Bladder microvascular endothelial cell (primary cell): ENCODE measurements around the gene PRAC1. TPM values are rescaled to one million over a fixed set of nuclear protein-coding genes. Genes with fewer than 3 reads are reported as not detected.

ENCODE experiments used
- total RNA-seq: library from RNA; depleted of rRNA; stranded (reverse); fragments of >200 nt; gene quantifications from 2 replicates; pipeline ENCODE4 v1.2.3, GENCODE V29; 2014

The PRAC1 gene
- total RNA-seq = not detected in 2 replicates

DNA sequence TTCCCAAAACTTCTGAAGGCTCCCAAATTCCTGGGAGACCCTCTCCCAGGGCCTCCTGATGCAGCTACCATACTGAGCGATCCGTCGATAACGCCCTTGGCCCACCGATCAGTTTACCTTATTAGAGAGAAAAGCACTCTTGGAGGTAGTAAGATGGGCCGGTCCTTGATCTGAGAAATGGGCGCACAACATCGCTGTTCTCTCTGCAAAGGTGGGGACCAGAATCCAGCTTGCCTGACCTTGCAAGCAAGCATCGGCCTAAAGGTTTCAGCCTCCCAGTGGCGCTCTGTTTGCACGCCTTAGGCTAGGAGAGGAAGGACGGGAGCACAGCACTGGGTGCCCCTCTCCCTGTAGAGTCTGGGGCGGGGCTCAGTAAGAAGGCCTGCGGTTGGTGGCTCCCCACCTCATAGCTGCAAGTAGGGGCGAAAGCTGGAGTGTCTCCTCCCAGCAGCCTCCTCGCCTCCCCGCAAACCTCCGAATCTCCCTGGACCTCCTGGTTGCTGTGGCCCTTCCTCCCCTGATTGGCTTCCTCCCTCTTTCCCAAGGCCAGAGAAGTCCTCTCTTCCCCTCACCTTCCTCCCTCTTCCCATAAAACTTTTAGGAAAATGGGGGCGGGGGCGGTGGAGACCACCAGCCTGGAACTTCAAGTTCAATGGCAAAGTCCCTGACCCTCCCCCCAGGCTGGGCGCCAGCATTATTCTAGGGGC, at the start of gene PRAC1:
TSS of gene PRAC1 (minus strand) at position 318 of the 707 bp plus-strand sequence. CDS start at position 192, 126 bp downstream.

GRCh38 chr17:48728232-48729231, 6.2 kb upstream of the PRAC1 start, which contains the start of gene HOXB13:
HOXB13 (minus strand) TSS chr17:48728750; CDS start chr17:48728593, 157 bp downstream.

GRCh38 chr17:48722915-48723422, 651 bp upstream of the PRAC1 start, which contains the start of gene PRAC2:
PRAC2 (plus strand) TSS chr17:48723185; CDS start chr17:48724411, 1,226 bp downstream.

Other genes starting within 250 kb of the PRAC1 start
- gene HOXB1, start 191.5 kb downstream of the PRAC1 start, total RNA-seq = not detected in 2 replicates
- gene HOXB2, start 177.4 kb downstream of the PRAC1 start, total RNA-seq = 1.6 and 5.2 TPM in 2 replicates
- 2.3 and 3.3 TPM in 2 replicates for gene HOXB4, start 144.2 kb downstream of the PRAC1 start, total RNA-seq
- 5.3 and 6.8 TPM in 2 replicates for gene HOXB3, start 132.3 kb downstream of the PRAC1 start, total RNA-seq
- 0.25 and 0.32 TPM in 2 replicates for gene HOXB5, start 128.7 kb downstream of the PRAC1 start, total RNA-seq
- 9.9 and 10.2 TPM in 2 replicates for gene HOXB6, start 117.5 kb downstream of the PRAC1 start, total RNA-seq
- 6.9 and 14.6 TPM in 2 replicates for gene HOXB7, start 111.5 kb downstream of the PRAC1 start, total RNA-seq
- 1.4 and 4.9 TPM in 2 replicates for gene HOXB8, start 107.2 kb downstream of the PRAC1 start, total RNA-seq
- gene HOXB9, start 96.2 kb downstream of the PRAC1 start, total RNA-seq = 0.49 and 0.57 TPM in 2 replicates
- gene PRAC2, start 667 bp upstream of the PRAC1 start, total RNA-seq = not detected in 2 replicates
- not detected in 2 replicates for gene HOXB13, start 6.2 kb upstream of the PRAC1 start, total RNA-seq
- gene TTLL6, start 94.7 kb upstream of the PRAC1 start, total RNA-seq = 0.06 TPM in 1 of 2 replicates, not detected in the other
- gene CALCOCO2, start 108.5 kb upstream of the PRAC1 start, total RNA-seq = 36.9 and 52.0 TPM in 2 replicates
- gene ATP5MC1, start 170.3 kb upstream of the PRAC1 start, total RNA-seq = 31.0 and 40.2 TPM in 2 replicates
- gene UBE2Z, start 185.9 kb upstream of the PRAC1 start, total RNA-seq = 44.8 and 81.8 TPM in 2 replicates
- gene SNF8, start 222.3 kb upstream of the PRAC1 start, total RNA-seq = 103 and 105 TPM in 2 replicates
- gene GIP, start 246.1 kb upstream of the PRAC1 start, total RNA-seq = not detected in 2 replicates